CD4-positive, alpha-beta T cell treated with Interleukin-6 for 4 hours (primary cell): Measurements from ENCODE around the gene GRAMD1B.

Source experiments
- DNase-seq: peaks from one replicate; pipeline ENCODE4 v3.0.0-alpha.2; 2020; ENCODE audit warnings: mixed read lengths

The GRAMD1B gene

DNA sequence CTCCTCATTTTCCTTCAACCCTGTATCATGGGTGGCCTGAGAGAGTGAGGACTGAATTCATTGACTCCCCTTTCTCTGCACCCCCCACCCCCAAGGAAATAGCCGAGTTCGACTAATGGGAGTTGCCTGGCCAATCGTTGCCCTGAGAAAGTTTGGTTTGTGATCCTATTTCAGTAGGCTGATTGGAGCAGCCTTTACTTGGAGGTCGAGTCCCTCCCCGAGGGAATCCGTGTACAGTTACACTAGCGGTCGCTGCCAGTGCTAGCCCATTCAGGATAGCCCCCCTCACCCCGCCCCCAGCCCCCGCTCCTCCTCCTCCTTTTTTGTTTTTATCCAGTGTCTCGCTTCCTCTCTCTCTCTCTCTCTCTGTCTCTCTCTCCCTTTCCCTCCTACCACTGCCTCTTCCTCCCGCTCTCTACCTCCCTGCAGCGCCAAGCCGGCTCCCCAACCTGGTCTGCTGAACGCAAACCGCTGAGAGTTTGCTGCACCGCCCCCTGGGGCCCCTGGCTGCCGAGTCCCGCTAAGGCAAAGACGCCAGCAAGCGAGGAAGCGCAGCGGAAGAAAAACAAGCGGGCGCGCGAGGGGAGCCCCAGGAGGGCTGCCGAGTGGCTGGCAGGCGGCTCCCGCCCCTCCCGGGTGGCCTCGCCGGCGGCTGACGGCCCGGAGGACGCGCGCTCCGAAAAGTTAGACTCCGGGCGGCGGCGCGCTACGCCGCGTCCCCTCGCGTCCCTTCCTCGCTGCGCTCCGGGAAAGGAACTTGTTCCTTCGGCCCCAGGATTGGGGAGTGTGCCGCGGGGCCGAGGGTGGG is at the start of gene GRAMD1B:
Gene GRAMD1B, plus strand, starts transcription at position 357 of the 808 bp plus-strand sequence. CDS start 524 bp downstream, outside the sequence.
- peak; percentile 83 for DNase-seq

DNA sequence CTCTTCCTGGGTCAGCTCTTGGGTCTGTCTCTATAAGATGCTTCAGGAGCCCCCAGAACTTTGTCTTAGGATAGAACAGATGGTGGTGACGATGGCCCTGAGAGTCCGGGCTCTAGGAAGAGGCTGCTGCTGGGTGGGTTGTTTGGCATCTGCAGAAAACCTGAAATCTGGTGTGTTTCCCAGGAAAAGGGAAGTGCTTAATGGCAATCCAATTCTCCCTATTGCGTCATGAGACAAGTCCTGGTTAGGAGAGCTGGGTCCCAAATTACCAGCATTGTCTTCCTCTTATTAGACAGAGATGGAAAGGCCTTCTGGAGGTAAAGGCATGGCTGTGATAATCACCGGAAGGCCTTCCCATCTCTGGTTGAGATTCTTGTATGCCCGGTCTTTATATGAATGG is 48.9 kb upstream of the GRAMD1B start:
- DNase-seq: no peak

DNA sequence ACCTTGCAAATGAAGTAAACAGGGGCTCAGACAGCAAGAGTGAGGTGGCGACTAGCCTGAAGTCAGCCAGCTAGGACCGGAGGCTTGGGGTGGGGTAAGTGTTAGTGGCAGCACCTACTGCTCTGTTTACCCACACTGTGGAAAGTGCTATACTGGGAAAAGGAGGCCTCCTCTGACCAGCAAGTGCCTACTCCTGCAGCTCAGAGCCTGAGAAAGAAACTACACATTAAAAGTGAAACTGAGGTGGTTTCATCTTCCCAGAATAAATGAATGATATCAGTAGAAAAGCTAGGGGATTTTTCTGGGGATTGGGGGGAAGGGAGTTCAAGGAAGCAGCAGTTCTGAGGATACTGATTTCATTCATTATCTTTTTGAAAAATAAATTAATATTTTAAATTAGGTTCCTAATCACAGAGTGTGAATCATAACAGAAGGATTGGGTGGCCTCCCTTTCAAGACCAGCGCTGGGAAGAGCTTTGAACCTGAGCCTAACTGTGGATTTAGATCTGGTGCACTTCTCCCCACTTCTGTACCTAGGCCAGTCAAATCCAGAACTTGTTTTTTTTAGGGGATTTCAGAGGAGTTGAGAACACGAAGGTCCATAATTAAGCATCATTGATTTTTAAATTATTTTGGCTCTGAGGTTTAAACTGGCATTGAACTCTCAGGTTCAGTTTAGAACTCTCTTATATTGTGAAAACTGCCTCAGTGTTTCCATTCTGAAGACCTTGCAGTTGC is 48.1 kb upstream of the GRAMD1B start:
- no peak for DNase-seq

DNA sequence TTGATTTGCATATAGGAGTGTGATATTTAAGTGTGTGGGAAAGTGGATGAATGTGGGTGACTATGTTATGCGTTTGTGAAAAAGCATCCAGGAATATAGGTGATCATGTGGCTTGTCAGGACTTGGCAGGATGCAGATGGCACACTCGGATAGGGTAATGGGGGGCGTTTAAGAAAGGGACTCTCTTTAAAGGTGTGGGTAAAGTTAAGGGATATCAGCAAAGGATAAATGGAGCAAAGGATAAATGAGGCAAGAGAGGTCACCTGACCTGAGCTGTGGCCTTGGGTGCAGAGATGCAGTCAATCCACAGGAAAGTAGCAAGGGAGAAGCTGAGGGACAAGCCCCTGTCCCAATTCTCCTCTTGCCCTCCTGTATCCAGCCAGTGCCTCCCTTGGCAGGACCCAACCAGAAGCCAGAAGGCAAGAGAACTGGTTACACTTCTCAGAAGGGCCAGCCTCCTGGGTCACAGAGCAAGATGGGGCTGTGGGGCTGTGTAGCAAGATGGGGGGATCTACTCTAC is 47.5 kb upstream of the GRAMD1B start:
- DNase-seq: no peak

DNA sequence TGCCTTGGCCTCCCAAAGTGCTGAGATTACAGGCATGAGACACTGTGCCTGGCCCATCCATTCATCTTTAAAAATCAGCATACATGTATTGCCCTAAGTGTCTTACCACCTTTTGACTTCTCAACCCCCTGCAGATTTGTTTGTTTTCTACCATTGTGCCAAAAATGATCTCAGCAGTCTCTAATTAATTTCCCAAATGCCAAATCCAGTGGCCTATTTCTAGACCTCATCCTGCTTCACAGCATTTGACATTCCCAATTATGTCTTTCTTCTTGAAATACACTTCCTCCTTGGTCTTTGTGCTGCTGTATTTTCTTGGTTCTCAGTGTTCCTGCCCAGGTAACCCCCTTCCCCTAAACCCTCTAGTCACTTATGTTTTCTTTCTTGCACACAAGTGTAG is 46.0 kb upstream of the GRAMD1B start:
- no peak for DNase-seq

DNA sequence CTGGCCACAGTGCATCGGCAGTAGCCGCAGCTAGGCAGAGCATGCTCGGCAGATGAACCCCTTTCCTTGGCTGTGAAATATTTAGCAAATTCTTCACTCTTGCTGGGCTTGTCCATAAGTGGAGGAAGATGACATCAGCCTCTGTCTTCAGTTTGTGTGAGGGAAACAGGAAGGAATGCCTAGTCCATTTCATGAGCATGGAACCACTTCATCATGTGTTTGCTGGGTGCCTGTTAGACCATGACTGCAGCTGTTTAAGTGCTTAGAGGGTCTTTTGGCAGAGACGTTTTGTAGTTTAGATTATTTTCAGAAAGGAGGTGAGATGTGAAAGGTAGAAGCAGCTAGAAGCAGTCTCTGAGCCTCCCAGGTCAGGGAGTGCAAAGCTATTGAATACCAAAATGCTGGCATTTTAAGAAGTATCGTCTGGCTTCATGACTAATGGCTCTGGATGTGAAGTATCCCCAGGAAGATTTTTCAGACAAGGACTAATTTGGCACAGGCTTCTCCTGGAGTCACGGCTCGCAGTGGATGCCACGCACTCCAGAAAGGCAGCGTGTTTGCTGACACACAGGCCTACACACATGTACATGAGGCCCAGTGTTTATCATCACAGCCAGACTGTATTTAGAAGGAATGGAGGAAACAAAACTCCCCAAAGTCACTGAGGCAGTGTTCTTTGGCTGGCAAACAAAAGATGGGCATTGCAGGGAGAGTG is 43.1 kb upstream of the GRAMD1B start:
- DNase-seq: no peak

DNA sequence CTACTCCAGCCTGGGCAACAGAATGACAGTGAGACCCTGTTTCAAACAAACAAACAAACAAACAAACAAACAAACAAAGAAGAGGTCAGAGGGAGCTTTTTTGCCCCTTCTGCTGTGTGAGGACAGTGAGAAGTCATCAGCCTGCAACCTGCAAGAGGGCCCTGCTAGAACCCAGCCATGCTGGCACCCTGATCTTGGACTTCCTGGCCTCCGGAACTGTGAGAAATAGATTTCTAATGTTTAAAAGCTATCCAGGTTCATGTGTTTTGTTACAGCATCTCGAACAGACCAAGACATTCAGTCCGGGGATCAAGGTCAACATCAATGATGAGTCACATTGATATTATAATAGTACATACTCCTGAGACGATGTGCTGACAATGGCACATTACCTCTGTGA is 41.4 kb upstream of the GRAMD1B start:
- no peak for DNase-seq

DNA sequence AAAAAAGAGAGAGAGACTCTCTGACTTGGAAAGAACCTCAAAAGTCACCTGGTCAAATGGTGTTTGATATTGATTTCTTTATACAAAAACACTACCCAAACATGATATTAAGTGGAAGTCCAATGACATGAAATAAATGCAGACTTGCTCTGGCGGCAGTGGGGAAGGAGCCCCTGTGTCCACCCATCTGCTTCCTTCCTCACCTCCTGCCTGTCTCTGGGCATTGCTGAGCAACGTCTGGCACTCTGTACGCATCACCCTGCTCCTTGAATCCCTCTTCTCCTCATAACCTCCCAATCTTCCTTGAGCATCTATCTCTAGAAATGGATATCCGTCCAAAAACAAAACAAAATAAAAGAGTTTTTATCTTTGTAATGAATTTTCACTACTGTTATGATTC is 39.9 kb upstream of the GRAMD1B start:
- no peak for DNase-seq

DNA sequence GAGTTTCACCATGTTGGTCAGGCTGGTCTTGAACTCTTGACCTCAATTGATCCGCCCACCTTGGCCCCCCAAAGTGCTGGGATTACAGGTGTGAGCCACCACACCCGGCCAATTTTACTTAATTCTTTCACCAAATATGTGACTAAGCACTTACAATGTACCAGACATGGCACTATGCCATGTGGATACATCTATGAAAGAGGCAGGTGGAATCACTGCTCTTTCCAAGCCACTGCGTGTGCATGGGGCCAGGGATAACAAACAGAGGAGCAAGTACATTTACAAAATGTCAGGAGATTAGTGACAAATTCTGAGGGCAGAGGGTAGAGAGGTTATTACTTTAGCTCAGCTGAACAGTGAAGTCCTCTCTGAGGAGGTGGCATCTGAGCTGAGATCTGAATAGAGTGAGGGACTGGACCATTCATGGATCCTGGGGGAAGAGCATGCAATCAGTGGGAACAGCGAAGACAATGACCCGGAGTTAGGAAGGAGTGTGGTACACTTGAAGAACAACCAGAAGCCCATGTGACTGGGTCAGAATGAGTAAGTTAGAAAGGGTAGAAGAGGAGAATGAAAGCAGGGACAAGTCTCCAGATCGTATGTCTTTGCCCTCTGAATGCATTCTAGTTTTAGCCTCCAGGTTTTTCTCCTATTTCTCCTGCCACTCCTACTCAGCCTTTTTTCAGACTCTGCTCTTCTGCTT is 38.3 kb upstream of the GRAMD1B start:
- DNase-seq: no peak

DNA sequence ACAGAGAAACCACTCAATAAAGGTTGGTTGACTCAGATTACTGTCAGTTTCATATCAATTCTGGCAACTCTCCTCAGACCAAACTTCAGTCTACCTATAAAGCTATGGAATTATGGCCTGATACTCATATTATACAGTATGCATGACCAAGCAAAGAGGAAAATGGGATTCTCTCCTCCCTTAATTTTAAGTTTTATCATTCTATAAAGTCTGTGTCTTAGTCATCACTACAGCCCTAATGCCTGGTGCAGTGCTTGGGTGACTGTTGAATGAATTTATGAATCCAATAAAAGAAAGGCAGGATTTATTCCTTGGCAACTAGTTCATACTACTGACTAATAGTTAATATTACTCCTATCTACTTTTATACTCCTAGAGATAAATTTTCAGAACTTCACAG is 37.6 kb upstream of the GRAMD1B start:
- DNase-seq: no peak

DNA sequence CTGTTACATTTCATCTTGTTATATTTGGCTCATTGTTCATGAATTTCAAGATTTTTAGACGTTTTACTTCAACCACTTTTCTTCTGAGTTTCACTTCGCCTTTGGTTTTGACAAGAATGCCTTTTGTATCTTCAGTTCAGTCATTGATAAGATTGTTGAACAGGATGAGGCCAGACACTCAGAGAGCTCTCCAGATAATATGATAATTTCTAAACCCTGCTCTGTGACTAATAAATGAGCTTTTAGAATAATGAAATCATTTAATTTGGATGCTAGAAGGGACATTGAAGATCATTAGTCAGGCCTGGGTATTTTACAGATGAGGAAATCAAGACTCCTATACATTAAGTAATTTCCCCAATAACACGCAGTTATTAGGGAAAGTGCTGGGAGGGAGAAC is 37.2 kb upstream of the GRAMD1B start:
- no peak for DNase-seq

DNA sequence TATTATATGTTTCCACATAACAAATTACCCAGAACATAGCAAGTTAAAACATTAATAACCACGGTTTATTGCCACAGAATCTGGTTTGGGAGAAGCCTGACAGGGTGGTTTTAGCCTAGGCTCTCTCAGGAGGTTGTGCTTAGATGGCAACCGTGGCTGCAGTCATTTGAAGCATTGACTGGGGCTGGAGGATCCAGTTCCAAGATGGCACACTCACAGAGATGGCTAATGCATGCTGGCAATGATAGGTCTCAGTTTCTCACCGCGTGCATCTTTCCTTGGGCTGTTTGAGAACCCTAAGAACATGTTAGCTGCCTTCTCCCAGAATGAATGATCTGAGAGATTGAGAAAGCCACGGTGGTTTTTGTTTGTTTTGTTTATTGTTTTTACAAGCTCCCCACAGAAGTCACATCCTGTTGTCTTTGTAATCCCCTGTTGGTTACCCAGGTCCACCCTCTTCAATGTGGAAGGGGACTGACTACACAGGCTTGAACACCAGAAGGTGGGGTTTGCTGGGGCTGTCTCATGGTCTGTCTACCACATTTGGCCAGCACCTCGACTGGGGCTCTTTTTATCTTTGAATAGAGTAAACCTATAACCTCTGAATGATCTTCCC is 36.6 kb upstream of the GRAMD1B start:
- no peak for DNase-seq

DNA sequence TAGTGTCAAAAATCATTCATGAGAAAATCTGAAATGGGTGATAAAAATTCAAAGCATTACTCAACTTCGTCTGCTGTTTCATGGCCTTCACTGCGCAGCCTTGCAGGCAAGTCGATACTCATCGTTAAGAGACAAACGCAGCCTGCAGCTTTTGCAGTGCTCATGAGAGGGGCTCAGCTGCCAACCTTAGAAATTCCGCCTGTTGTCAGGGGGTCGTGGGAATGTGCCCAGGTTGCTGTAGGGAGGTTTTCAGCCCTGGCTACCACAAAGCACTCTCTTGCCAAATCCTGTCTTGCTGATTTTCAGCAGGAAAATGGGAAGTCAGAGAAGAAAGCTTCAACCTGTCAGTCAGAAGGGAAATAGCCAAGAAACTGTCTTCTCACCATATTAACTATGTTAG is 25.4 kb upstream of the GRAMD1B start:
- DNase-seq: no peak

DNA sequence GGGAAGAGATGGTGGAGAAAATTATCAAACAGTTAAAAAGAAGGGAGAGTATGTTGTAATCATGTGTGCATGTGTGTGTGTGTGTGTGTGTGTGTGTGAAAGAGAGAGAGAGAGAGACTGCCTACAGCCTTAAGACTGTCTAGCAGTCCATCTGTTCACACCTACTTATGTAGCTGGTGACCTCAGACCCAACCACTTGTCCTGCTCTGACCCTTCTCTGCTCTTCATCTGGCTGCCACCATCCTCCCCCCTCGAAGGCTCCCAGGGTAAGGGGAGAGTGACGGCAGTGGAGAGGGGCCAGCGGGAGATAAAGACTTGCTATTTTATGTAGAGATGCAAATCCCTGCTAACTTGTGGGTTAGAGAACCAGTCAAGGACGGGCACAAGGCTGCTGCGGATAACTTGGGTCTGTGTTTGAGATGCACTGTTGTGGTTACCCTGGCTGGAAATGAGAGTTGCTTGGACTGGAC is 24.9 kb upstream of the GRAMD1B start:
- no peak for DNase-seq

DNA sequence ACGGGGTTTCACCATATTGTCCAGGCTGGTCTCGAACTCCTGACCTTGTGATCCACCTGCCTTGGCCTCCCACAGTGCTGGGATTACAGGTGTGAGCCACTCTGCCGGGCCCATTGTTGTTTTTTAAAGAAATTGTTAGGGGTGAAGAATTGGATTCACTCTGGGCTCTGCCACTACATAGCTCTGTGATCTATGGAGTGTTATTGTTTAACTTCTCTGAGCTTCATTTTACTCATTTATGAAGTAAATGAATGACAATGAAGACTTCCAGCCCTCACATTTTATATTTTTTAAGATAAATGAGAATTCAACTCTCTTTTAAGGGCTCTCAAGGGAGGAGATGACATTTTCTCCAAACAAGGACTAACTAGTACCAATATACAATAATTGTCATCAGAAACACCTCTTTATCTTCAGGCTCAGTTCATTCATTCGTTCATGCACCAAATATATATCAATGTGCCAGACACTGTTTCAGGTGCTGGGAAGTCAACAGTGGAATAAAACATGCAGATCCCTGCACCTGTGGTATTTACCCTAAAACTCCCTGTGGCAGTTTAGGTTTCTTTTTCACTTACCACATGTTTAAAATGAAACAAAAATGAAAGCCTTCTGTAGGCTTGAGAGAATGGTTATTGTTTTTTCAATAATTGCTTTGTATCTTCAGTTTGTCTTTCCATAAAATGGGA is 23.5 kb upstream of the GRAMD1B start:
- no peak for DNase-seq

DNA sequence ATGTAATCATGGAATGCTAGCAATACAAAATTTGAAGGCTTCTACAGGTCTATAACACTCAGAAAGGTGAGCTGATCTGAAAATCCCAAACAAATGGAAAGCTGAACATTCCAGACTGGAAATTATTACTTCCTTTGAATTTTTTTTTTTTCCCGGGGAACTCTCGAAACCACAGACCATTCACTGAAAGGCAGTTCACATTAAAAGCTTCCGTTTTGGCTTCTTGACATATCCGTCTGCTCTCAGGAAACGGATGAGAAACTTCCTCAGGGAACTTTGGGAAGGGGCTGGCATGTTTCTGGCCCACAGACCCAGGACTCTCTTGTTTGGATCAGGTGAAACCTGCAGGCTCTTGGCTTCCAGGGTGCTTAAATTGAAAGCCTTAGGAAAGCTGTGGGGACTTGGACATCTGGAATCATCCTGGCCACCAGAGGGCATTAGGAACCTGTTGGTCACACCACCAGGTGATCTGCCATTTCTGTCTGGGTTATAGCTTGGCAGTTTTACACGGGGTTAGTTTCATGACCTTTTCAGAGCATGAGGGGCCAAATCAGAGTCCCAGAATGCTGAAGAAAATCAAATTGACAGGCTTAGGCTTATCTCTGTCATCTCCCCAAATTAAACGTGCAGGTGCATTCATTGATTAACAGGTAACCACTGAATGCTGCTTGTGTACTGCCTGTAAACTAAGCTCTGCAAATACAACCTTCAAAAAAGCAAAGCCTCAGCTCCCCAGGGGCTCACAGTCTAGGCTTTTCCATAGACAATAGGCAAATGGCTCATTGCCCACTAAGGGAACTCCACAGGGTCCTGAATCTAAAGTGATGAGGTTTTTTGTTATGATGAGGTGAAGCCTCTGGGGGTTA is 22.7 kb upstream of the GRAMD1B start:
- peak; percentile 77 for DNase-seq

DNA sequence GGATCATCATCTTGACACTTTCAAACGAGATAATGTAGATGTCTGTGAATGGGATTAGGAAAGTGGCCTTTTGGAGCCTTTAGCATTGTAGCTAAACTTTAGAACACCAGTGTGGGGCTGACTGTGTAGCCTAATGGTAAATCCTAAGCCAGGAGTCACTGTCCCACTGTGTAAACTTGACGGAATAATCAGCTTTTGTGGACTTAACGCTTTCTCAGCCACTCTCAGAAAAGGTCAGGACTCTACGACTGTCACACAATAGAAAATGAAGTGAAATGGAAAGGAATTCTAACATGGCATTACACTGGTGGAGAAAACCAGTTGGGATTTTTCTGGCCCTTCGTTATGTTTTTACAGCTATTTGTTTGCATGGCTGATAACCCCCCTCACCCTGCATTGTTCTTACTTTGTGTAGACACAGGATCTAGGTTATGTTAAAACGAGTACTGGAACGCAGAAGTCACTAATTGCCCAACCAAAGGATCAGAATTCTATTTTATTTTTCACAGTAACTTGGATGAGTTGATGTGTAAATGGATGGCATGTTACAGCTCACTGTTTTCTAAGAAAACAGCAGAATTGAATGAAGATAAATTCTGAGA is 22.0 kb upstream of the GRAMD1B start:
- DNase-seq: no peak

DNA sequence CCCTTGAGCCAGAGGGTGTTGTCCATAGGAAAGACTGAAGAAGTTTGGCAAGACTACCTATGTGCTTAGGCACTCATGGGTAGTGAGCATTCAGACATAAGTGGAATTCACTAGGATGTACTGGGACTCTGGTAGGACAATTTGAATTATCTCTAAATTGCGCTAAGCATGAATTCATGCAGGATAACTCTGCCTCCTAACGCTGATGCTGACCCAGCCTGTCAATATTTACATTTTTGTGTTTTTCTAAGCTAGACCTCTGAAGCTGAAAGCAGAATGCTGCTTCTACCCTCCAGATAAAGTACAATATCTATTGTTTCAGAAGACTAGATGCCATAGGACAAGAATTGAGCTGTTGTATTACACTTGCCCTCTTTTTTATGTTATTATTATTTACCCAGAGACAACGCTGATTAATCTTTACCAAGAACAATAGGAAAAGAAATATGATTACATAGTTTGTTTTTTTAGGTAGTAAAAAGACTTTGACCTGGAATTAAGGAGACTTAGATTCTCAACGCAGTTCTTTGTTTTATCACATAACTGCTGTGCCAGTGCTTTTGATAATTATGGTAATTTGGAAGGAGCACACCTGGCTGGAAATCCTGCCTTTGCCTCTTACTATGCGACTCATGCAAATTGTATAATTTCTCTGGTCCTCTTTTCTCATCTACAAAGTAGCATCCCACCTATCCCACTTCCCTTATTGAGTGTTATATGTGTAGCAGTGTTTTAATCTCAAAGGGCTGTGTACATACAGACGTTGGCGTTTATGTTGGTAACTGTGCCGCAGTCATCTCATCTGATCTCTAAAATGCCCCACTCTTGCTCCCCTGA is 21.2 kb upstream of the GRAMD1B start:
- DNase-seq: no peak
